ENCODE results near the gene BRF1. TPM values are rescaled to one million over a fixed set of nuclear protein-coding genes. Genes with fewer than 3 reads are reported as not detected.

BRF1 gene
- polyA plus RNA-seq, 1 of the 3 experiments (the other 2 are of a cell fraction) = 15.7 TPM

DNA sequence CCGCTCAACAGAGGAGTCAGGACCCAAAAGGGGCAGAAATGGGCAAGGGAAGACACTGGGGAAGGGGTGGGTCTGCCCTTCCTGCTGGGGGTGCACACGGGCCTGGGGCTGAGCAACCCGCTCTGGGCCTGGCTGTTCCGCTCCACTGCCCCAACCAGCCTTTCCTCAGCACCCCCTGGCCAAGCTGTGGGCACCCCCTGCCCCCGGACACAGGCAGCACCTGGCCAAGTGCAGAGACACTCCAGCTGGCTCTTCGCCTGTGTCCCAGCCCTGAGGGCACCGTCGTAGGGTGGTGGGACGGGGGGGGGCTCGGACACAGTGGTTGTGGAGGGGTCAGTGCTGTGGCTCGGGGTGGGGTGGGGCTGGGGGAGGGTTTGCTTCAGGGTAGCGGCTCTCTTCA, 24.1 kb upstream of the BRF1 start:
- peak; percentile 56 for DNase-seq
- no peak overlapping the region for H2AFZ ChIP-seq (ENCODE audit: low read depth)
- H3K36me3 ChIP-seq (replicated peaks in 1 of 2; ENCODE audit: control insufficient read depth in 1 of 2, insufficient read depth in 2 of 2, low read length in 1 of 2) = no peaks in the 10 kb centered on the region
- H3K79me2 ChIP-seq (ENCODE audit: insufficient read depth) = peaks cover 61% of the 10 kb centered on the region
- H3K4me3 ChIP-seq (ENCODE audit: low read depth in 2 of 2, low read length in 1 of 2) = no peak overlapping the region
- H4K20me1 ChIP-seq (ENCODE audit: insufficient read depth) = peaks cover 63% of the 10 kb centered on the region
- H3K9me2 ChIP-seq = no peaks in the 10 kb centered on the region
- TF ChIP-seq POLR2AphosphoS5 (IDR thresholded peaks at IDR 0.05; ENCODE audit: low read depth, low read length) (no peak), TAF1 (IDR thresholded peaks at IDR 0.05; ENCODE audit: borderline replicate concordance, low read depth, low read length) (no peak), JUND (IDR thresholded peaks at IDR 0.05) (no peak), TCF12 (IDR thresholded peaks at IDR 0.05) (no peak), EP300 (IDR thresholded peaks at IDR 0.05; ENCODE audit: borderline replicate concordance in 1 of 2, low read depth in 1 of 2, low read length in 1 of 2) (no peak), RXRA (IDR thresholded peaks at IDR 0.05; ENCODE audit: borderline replicate concordance, low read depth) (no peak), CHD2 (IDR thresholded peaks at IDR 0.05; ENCODE audit: low read length, partially characterized antibody) (no peak), FOXJ3 (CRISPR knock-in tag; IDR thresholded peaks at IDR 0.05) (no peak), FOSL2 (IDR thresholded peaks at IDR 0.05; ENCODE audit: borderline replicate concordance, low read depth) (no peak), NRF1 (IDR thresholded peaks at IDR 0.05; ENCODE audit: low read depth, low read length) (no peak), MEF2A (IDR thresholded peaks at IDR 0.05; ENCODE audit: borderline replicate concordance, low read depth) (no peak), RFX5 (IDR thresholded peaks at IDR 0.05; ENCODE audit: low read length) (no peak), MXI1 (IDR thresholded peaks at IDR 0.05; ENCODE audit: low read depth, low read length) (no peak)
- TF ChIP-seq, protein P1, sequence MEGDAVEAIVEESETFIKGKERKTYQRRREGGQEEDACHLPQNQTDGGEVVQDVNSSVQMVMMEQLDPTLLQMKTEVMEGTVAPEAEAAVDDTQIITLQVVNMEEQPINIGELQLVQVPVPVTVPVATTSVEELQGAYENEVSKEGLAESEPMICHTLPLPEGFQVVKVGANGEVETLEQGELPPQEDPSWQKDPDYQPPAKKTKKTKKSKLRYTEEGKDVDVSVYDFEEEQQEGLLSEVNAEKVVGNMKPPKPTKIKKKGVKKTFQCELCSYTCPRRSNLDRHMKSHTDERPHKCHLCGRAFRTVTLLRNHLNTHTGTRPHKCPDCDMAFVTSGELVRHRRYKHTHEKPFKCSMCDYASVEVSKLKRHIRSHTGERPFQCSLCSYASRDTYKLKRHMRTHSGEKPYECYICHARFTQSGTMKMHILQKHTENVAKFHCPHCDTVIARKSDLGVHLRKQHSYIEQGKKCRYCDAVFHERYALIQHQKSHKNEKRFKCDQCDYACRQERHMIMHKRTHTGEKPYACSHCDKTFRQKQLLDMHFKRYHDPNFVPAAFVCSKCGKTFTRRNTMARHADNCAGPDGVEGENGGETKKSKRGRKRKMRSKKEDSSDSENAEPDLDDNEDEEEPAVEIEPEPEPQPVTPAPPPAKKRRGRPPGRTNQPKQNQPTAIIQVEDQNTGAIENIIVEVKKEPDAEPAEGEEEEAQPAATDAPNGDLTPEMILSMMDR (IDR thresholded peaks at IDR 0.05) = no peak
- TF ChIP-seq, protein P2, sequence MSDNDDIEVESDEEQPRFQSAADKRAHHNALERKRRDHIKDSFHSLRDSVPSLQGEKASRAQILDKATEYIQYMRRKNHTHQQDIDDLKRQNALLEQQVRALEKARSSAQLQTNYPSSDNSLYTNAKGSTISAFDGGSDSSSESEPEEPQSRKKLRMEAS (IDR thresholded peaks at IDR 0.05; ENCODE audit: low read depth) = no peak
- TF ChIP-seq, protein P3, sequence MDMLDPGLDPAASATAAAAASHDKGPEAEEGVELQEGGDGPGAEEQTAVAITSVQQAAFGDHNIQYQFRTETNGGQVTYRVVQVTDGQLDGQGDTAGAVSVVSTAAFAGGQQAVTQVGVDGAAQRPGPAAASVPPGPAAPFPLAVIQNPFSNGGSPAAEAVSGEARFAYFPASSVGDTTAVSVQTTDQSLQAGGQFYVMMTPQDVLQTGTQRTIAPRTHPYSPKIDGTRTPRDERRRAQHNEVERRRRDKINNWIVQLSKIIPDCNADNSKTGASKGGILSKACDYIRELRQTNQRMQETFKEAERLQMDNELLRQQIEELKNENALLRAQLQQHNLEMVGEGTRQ (IDR thresholded peaks at IDR 0.05; ENCODE audit: borderline replicate concordance, low read depth, low read length) = no peak
- TF ChIP-seq, protein P4, sequence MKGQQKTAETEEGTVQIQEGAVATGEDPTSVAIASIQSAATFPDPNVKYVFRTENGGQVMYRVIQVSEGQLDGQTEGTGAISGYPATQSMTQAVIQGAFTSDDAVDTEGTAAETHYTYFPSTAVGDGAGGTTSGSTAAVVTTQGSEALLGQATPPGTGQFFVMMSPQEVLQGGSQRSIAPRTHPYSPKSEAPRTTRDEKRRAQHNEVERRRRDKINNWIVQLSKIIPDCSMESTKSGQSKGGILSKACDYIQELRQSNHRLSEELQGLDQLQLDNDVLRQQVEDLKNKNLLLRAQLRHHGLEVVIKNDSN (IDR thresholded peaks at IDR 0.05; ENCODE audit: borderline replicate concordance, low read depth) = no peak
- TF ChIP-seq, protein P5, sequence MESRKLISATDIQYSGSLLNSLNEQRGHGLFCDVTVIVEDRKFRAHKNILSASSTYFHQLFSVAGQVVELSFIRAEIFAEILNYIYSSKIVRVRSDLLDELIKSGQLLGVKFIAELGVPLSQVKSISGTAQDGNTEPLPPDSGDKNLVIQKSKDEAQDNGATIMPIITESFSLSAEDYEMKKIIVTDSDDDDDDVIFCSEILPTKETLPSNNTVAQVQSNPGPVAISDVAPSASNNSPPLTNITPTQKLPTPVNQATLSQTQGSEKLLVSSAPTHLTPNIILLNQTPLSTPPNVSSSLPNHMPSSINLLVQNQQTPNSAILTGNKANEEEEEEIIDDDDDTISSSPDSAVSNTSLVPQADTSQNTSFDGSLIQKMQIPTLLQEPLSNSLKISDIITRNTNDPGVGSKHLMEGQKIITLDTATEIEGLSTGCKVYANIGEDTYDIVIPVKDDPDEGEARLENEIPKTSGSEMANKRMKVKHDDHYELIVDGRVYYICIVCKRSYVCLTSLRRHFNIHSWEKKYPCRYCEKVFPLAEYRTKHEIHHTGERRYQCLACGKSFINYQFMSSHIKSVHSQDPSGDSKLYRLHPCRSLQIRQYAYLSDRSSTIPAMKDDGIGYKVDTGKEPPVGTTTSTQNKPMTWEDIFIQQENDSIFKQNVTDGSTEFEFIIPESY (IDR thresholded peaks at IDR 0.05; ENCODE audit: borderline replicate concordance, low read depth) = no peak
- TF ChIP-seq, protein P6, sequence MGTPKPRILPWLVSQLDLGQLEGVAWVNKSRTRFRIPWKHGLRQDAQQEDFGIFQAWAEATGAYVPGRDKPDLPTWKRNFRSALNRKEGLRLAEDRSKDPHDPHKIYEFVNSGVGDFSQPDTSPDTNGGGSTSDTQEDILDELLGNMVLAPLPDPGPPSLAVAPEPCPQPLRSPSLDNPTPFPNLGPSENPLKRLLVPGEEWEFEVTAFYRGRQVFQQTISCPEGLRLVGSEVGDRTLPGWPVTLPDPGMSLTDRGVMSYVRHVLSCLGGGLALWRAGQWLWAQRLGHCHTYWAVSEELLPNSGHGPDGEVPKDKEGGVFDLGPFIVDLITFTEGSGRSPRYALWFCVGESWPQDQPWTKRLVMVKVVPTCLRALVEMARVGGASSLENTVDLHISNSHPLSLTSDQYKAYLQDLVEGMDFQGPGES (IDR thresholded peaks at IDR 0.05; ENCODE audit: low read depth, low read length) = no peak
- WGBS (ENCODE audit: low lambda C conversion rate) = 84% methylated on average over 5 of the region's 12 CpGs
- no peaks in the 10 kb centered on the region for H3F3A ChIP-seq (replicated peaks; ENCODE audit: insufficient read depth)
- no peak overlapping the region for H3K4me2 ChIP-seq
- no peaks in the 10 kb centered on the region for H3K9me3 ChIP-seq
- no peaks in the 10 kb centered on the region for H3K27me3 ChIP-seq (ENCODE audit: insufficient read depth)
- no peak overlapping the region for H3K9ac ChIP-seq
- ChIA-PET CTCF (interaction anchor here (1.1 to 1.5 kb wide), 2 partner anchors 18 to 27 kb away, joined by 3 to 5 read pairs; no protein-coding TSS in a partner anchor), POLR2A (interaction anchor here (1.3 kb wide), 1 partner anchor 10 kb away, joined by 4 read pairs; no protein-coding TSS in a partner anchor)
- H3K27ac ChIP-seq (ENCODE audit: low read depth in 2 of 2, low read length in 1 of 2) = no peak overlapping the region
- peaks cover 0 to 44% of the 10 kb centered on the region in 2 experiments; a peak in 1 of 4 replicates for H3K4me1 ChIP-seq (ENCODE audit: control insufficient read depth in 1 of 2, insufficient read depth in 2 of 2, low read depth in 1 of 2, low read length in 1 of 2)

All from SK-N-SH (cell line).